DND-41 (cell line): ENCODE data around the gene CLEC12A.

Experiments
- EZH2 ChIP-seq: IDR thresholded peaks from 3 replicates; pipeline ENCODE4 v1.6.1; 2012; ENCODE audit warnings: borderline replicate concordance, low read depth, mild to moderate bottlenecking, moderate library complexity, low read length, inconsistent platforms; ENCODE audit not compliant: severe bottlenecking
- TF ChIP-seq, protein P1 (sequence below): IDR thresholded peaks from 2 replicates; pipeline ENCODE4 v1.5.1; 2012; ENCODE audit warnings: borderline replicate concordance, low read length, moderate library complexity, mild to moderate bottlenecking; ENCODE audit not compliant: poor library complexity, severe bottlenecking; ENCODE audit errors: extremely low read depth

DNA sequence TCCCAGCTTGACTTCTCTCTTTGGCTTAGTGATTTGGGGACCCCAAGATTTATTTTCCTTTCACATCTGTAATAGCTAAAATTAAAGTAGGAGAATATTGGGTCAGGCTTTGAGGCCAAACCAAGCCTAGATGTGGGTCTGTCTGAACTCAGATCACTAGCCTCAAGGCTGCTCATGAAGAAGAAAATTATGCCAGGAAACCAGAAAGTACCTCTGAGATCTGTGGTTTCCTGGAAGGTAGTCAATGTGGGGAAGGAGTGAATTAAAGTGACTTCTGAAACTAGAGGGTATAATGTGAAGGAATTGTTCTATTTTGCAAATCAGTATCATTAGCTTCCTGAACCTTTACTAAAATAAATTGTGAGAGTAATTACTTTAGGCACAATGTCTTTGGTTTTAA is 13.4 kb upstream of the CLEC12A start:
- TF ChIP-seq, protein P1, sequence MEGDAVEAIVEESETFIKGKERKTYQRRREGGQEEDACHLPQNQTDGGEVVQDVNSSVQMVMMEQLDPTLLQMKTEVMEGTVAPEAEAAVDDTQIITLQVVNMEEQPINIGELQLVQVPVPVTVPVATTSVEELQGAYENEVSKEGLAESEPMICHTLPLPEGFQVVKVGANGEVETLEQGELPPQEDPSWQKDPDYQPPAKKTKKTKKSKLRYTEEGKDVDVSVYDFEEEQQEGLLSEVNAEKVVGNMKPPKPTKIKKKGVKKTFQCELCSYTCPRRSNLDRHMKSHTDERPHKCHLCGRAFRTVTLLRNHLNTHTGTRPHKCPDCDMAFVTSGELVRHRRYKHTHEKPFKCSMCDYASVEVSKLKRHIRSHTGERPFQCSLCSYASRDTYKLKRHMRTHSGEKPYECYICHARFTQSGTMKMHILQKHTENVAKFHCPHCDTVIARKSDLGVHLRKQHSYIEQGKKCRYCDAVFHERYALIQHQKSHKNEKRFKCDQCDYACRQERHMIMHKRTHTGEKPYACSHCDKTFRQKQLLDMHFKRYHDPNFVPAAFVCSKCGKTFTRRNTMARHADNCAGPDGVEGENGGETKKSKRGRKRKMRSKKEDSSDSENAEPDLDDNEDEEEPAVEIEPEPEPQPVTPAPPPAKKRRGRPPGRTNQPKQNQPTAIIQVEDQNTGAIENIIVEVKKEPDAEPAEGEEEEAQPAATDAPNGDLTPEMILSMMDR, result no peak
- TF ChIP-seq EZH2, result no peak
